HepG2 (cell line): ENCODE data around the gene GTF2A2. TPM values are rescaled to one million over a fixed set of nuclear protein-coding genes. Genes with fewer than 3 reads are reported as not detected.

Source experiments
- ATAC-seq: fragments of 200-7000 bp; cut with Tn5 transposase; 3 replicates; pipeline ENCODE4 v1.9.1; 2020; ENCODE audit warnings: mild to moderate bottlenecking, moderate library complexity
- BruUV-seq: library from RNA; stranded (reverse); fragments of 400-500 nt; replicated peaks from 2 replicates; lab custom pipeline; 2021; lab: Mats Ljungman, UMichigan
- CTCF ChIA-PET: fragments of 300-600 bp; formaldehyde crosslinking; extraction: SDS; loops from one replicate; lab custom pipeline; 2021; ENCODE audit warnings: low total read pairs, inconsistent platforms, low intra/inter-chr PET ratio; lab: Yijun Ruan, JAX
- POLR2A ChIA-PET: fragments of 350-600 bp; sonication (Branson Sonifier 250); formaldehyde crosslinking; loops from one replicate; lab custom pipeline; 2020; ENCODE audit warnings: antibody characterized with exemption, inconsistent platforms; lab: Yijun Ruan, JAX
- DNase-seq: peaks from one replicate; pipeline ENCODE4 v3.0.0-alpha.2; 2015; ENCODE audit warnings: low spot score
- FAIRE-seq: peaks from 3 replicates; lab custom pipeline; 2011; peaks lifted over from hg19 to GRCh38; lab: Jason Lieb, UNC
- H2AFZ ChIP-seq: one replicate; pipeline ENCODE4 v1.6.1; 2011; ENCODE audit warnings: low read length, inconsistent platforms
- H3K27ac ChIP-seq: fragments of 300-600 bp; 3 replicates; pipeline ENCODE4 v1.8.0; 2011; ENCODE audit warnings: mixed run types, mild to moderate bottlenecking, mixed read lengths, low read length, inconsistent platforms; ENCODE audit not compliant: insufficient read depth; ENCODE audit errors: extremely low read length
- H3K27me3 ChIP-seq, 2 experiments: fragments of 200-600 bp in 1 of 2; 2 replicates in 1 of 2; 3 replicates in 1 of 2; pipeline versions ENCODE4 v1.6.0 to v1.8.0; 2011; ENCODE audit warnings: low read length in 2 of 2, mild to moderate bottlenecking in 2 of 2, moderate library complexity in 2 of 2, inconsistent platforms in 1 of 2; ENCODE audit not compliant: insufficient read depth in 2 of 2, control insufficient read depth in 1 of 2
- H3K36me3 ChIP-seq, 2 experiments: fragments of 200-600 bp in 1 of 2; replicated peaks in 1 of 2; 2 replicates in 1 of 2; 3 replicates in 1 of 2; pipeline versions ENCODE4 v1.5.1 to v1.8.0; 2011; ENCODE audit warnings: low read length in 2 of 2, inconsistent platforms in 1 of 2; ENCODE audit not compliant: insufficient read depth in 2 of 2, control insufficient read depth in 1 of 2
- H3K4me1 ChIP-seq: 2 replicates; pipeline ENCODE4 v1.5.1; 2012; ENCODE audit warnings: low read length, inconsistent platforms; ENCODE audit not compliant: insufficient read depth
- H3K4me2 ChIP-seq: 2 replicates; pipeline ENCODE4 v1.6.0; 2011; ENCODE audit warnings: low read depth, low read length, inconsistent platforms
- H3K4me3 ChIP-seq, 3 experiments: fragments of 200-600 bp in 1 of 3; sonication (generic), shearing (Covaris generic) in 1 of 3; replicated peaks in 1 of 3; 2 replicates each; pipeline ENCODE4 v1.5.1; 2011 to 2016; ENCODE audit warnings: low read length in 3 of 3, inconsistent platforms in 2 of 3, low read depth in 2 of 3, mild to moderate bottlenecking in 2 of 3, control low read depth in 1 of 3, mixed read lengths in 1 of 3; ENCODE audit not compliant: insufficient read depth in 1 of 3
- H3K79me2 ChIP-seq: one replicate; pipeline ENCODE4 v1.6.1; 2011; ENCODE audit warnings: low read length, inconsistent platforms; ENCODE audit not compliant: insufficient read depth
- H3K9ac ChIP-seq: 2 replicates; pipeline ENCODE4 v1.6.0; 2011; ENCODE audit warnings: mild to moderate bottlenecking, low read depth, low read length, inconsistent platforms; ENCODE audit not compliant: insufficient read depth
- H3K9me3 ChIP-seq: 2 replicates; pipeline ENCODE4 v1.5.1; 2012; ENCODE audit warnings: mild to moderate bottlenecking, low read length
- H4K20me1 ChIP-seq: 2 replicates; pipeline ENCODE4 v1.6.0; 2011; ENCODE audit warnings: inconsistent platforms, mild to moderate bottlenecking, low read length, moderate library complexity; ENCODE audit not compliant: insufficient read depth
- HNRNPK ChIP-seq: fragments of 200-400 bp; formaldehyde crosslinking; IDR thresholded peaks from 2 replicates; pipeline ENCODE4 v1.6.1; 2018; ENCODE audit warnings: low read length, low read depth, moderate library complexity, mild to moderate bottlenecking; ENCODE audit not compliant: poor library complexity, severe bottlenecking
- PRMT3 ChIP-seq: sonication (generic); formaldehyde crosslinking; IDR thresholded peaks from 2 replicates; pipeline ENCODE4 v1.8.1; 2022; ENCODE audit warnings: low read depth, mild to moderate bottlenecking, moderate library complexity, missing genetic modification reagents, borderline replicate concordance
- ZMYM3 ChIP-seq: sonication (generic); formaldehyde crosslinking; IDR thresholded peaks from 2 replicates; pipeline ENCODE4 v1.5.1; 2020; ENCODE audit warnings: mild to moderate bottlenecking, missing genetic modification reagents
- ZNF468 ChIP-seq: sonication (generic); formaldehyde crosslinking; IDR thresholded peaks from 2 replicates; pipeline ENCODE4 v1.8.0; 2022; ENCODE audit warnings: mild to moderate bottlenecking, moderate library complexity, missing genetic modification reagents
- ZNF644 ChIP-seq: IDR thresholded peaks from 2 replicates; pipeline ENCODE4 v1.6.1; 2016; ENCODE audit warnings: low read depth
- ZNF780A ChIP-seq: sonication (generic); formaldehyde crosslinking; IDR thresholded peaks from 2 replicates; pipeline ENCODE4 v1.8.0; 2022; ENCODE audit warnings: mild to moderate bottlenecking, missing genetic modification reagents, moderate library complexity
- WGBS: methylation state at CpG from one replicate; pipeline ENCODE4 v1.1.6; 2017; ENCODE audit warnings: low lambda C conversion rate; 5-methylcytosine and 5-hydroxymethylcytosine counted together
- in situ Hi-C: cut with HindIII; loops from 2 replicates; pipeline ENCODE4 v1.10.0; 2017; ENCODE audit warnings: low pct_unique_long_range_greater_than_20kb; ENCODE audit not compliant: extremely low pct_ligation_motif_present
- intact Hi-C: fragments of 100-400 bp; cut with micrococcal nuclease; formaldehyde crosslinking; loops from one replicate; pipeline ENCODE4 v1.10.0; 2022; ENCODE audit not compliant: unreplicated experiment
- polyA plus RNA-seq, 8 experiments: library from polyadenylated mRNA; depleted of rRNA in 3 of 8; stranded (reverse) in 7 of 8; unstranded in 1 of 8; fragments of >200 nt; fragmentation: Illumina TruSeq in 4 of 8; extraction: Trizol in 4 of 8; gene quantifications; 2 replicates each; pipeline versions ENCODE4 v1.2.1 to v1.2.3, GENCODE V29; 2011 to 2016; ENCODE audit warnings: low read depth in 4 of 8, missing spikeins in 1 of 8, mixed read lengths in 1 of 8; ENCODE audit not compliant: insufficient read depth in 1 of 8
- total RNA-seq, 5 experiments: library from RNA; depleted of rRNA; stranded (reverse); fragments of >200 nt; fragmentation: Illumina TruSeq; extraction: Trizol; gene quantifications; 2 replicates each; pipeline ENCODE4 v1.2.3, GENCODE V29; 2016; ENCODE audit warnings: low read depth in 1 of 5
- TF ChIP-seq, protein P1 (sequence below): sonication (generic); formaldehyde crosslinking; IDR thresholded peaks from 2 replicates; pipeline ENCODE4 v1.5.0; 2020; ENCODE audit warnings: mild to moderate bottlenecking, missing genetic modification reagents, moderate library complexity
- TF ChIP-seq, protein P2 (sequence below): sonication (generic); formaldehyde crosslinking; IDR thresholded peaks from 2 replicates; pipeline ENCODE4 v1.8.1; 2023; ENCODE audit warnings: missing genetic modification reagents, mild to moderate bottlenecking, borderline replicate concordance

GTF2A2 gene
- total and polyA plus RNA-seq, 2 of the 13 experiments (the other 11 are each of a cell fraction or from before 2014, with no cell fraction given) = 24.4 to 106 TPM

DNA sequence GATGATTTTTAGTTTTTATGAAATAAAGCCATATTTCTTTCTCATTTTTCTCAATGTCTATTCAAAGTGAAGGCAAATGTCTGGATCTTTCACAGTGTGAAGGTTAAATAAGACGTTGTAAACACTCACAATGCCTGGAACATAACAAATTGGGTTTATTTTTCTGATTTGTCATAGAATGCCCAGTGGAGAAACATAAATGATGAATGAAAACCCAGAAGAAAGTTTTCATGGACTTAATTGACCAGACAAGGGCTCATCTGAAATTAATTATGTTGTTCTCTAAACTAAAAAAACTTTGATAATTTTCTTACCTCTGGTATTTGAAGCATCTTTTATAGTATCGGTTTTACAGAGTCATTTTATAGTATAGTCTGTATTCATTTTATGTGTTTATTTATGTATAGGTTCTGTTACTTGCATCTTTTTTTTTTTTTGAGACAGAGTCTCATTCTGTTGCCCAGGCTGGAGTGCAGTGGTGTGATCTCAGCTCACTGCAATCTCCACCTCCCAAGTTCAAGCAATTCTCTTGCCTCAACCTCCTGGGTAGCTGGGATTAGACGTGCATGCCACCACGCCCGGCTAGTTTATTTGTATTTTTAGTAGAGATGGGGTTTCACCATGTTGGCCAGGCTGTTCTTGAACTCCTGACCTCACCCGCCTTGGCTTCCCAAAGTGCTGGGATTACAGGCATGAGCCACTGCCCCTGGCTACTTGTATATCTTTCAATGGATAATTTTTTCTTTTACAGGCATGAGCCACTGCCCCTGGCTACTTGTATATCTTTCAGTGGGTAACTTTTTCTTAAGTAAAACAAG lies 46.9 kb upstream of the GTF2A2 start:
- 0 out of 5 replicates have a peak, but pooled peaks cover 0 to 7% of the 10 kb centered on the region in 2 experiments for H3K27me3 ChIP-seq
- 13% methylated on average over 6 of the region's 6 CpGs for WGBS
- ChIA-PET POLR2A (no interaction called here), CTCF (no interaction called here)
- no TSS peak for BruUV-seq
- no peak for ATAC-seq
- H3K79me2 ChIP-seq = no peaks in the 10 kb centered on the region
- no peak overlapping the region for H3K4me3 ChIP-seq
- intact Hi-C loops = no loop called here
- H3K4me1 ChIP-seq = no peaks in the 10 kb centered on the region
- in situ Hi-C loops = no loop called here
- no peak overlapping the region for H3K27ac ChIP-seq
- H3K4me2 ChIP-seq = no peak overlapping the region
- no peaks in the 10 kb centered on the region for H3K36me3 ChIP-seq
- H4K20me1 ChIP-seq = no peaks in the 10 kb centered on the region
- FAIRE-seq = no peak
- no peak for TF ChIP-seq HNRNPK
- no peak for TF ChIP-seq ZNF468 (CRISPR knock-in tag)
- TF ChIP-seq ZNF780A (CRISPR knock-in tag) = no peak
- TF ChIP-seq ZNF644 (CRISPR knock-in tag) = no peak
- TF ChIP-seq, protein P1, sequence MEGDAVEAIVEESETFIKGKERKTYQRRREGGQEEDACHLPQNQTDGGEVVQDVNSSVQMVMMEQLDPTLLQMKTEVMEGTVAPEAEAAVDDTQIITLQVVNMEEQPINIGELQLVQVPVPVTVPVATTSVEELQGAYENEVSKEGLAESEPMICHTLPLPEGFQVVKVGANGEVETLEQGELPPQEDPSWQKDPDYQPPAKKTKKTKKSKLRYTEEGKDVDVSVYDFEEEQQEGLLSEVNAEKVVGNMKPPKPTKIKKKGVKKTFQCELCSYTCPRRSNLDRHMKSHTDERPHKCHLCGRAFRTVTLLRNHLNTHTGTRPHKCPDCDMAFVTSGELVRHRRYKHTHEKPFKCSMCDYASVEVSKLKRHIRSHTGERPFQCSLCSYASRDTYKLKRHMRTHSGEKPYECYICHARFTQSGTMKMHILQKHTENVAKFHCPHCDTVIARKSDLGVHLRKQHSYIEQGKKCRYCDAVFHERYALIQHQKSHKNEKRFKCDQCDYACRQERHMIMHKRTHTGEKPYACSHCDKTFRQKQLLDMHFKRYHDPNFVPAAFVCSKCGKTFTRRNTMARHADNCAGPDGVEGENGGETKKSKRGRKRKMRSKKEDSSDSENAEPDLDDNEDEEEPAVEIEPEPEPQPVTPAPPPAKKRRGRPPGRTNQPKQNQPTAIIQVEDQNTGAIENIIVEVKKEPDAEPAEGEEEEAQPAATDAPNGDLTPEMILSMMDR (CRISPR knock-in tag) = no peak
- TF ChIP-seq ZMYM3 (CRISPR knock-in tag) = no peak
- TF ChIP-seq, protein P2, sequence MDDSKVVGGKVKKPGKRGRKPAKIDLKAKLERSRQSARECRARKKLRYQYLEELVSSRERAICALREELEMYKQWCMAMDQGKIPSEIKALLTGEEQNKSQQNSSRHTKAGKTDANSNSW (CRISPR knock-in tag) = no peak
- TF ChIP-seq PRMT3 (CRISPR knock-in tag) = no peak
- H3K9ac ChIP-seq = no peak overlapping the region
- H3K9me3 ChIP-seq = peaks cover 3% of the 10 kb centered on the region; the same call in 1 of the 2 replicates
- no peak for DNase-seq
- H2AFZ ChIP-seq = no peak overlapping the region
